ENCODE results near the gene CDH16. TPM values are rescaled to one million over a fixed set of nuclear protein-coding genes. Genes with fewer than 3 reads are reported as not detected.
"Not testable (repeated sequence)": the region's sequence is repeated elsewhere in the genome, so short reads cannot be mapped to it uniquely, and the experiment has no call there.

Gene CDH16, protein sequence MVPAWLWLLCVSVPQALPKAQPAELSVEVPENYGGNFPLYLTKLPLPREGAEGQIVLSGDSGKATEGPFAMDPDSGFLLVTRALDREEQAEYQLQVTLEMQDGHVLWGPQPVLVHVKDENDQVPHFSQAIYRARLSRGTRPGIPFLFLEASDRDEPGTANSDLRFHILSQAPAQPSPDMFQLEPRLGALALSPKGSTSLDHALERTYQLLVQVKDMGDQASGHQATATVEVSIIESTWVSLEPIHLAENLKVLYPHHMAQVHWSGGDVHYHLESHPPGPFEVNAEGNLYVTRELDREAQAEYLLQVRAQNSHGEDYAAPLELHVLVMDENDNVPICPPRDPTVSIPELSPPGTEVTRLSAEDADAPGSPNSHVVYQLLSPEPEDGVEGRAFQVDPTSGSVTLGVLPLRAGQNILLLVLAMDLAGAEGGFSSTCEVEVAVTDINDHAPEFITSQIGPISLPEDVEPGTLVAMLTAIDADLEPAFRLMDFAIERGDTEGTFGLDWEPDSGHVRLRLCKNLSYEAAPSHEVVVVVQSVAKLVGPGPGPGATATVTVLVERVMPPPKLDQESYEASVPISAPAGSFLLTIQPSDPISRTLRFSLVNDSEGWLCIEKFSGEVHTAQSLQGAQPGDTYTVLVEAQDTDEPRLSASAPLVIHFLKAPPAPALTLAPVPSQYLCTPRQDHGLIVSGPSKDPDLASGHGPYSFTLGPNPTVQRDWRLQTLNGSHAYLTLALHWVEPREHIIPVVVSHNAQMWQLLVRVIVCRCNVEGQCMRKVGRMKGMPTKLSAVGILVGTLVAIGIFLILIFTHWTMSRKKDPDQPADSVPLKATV
- total RNA-seq: not detected

DNA sequence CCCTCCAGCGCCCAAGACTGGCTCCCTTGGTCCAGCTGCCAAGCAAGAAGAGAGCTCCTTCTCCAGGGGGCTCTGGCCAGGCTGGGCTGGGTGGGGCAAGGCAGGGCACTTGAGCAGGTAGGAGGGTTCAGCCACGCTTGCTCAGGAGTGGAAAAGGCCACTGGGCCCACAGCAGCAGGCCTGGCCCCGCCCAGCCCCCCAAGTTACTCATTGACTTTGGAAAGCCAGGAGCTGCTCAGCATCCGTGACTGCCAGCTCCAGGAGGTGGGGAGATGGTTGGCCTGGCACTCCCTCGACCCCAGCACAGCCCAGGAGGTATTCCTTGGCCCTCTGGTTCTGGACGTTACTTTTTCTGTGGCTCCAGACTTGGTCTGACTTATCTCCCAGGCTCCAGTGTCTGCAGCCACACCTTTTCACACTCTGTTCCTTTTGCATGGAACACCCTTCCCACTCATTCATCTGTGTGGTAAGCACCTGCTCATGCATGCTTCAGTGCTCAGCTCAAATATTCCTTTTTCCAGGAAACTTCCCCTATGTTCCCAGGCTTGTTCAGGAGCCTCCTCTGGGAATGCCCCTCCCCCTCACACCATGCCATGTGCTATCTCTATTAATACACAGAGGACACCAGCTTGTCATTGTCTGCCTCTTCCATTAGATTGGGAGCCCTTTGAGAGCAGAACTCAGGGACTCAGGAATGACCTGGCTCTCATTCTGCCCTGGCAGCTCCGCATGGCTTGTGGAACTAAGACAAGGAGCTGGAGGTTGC lies at the start of gene CDH16:
Gene CDH16 (minus strand): TSS at position 83 of the 766 bp plus-strand sequence. CDS start 820 bp downstream, outside the sequence.
- intact Hi-C loops (cut with micrococcal nuclease): no loop called here
- Mint-ChIP-seq H3K27ac (no peak within 1 kb of the TSS), H3K27me3 (ENCODE audit: low read depth) (peaks cover 10% of the 10 kb centered on the region), H3K4me3 (no peak within 1 kb of the TSS), H3K36me3 (ENCODE audit: low read depth) (no peaks in the 10 kb centered on the region), H3K4me1 (ENCODE audit: low read depth) (no peaks in the 10 kb centered on the region), H3K9me3 (no peaks in the 10 kb centered on the region)
- no peak for DNase-seq
- CTCF ChIA-PET: interaction anchor here (1.8 kb wide), 1 partner anchor 24 kb away, joined by 6 read pairs; no protein-coding TSS in a partner anchor

DNA sequence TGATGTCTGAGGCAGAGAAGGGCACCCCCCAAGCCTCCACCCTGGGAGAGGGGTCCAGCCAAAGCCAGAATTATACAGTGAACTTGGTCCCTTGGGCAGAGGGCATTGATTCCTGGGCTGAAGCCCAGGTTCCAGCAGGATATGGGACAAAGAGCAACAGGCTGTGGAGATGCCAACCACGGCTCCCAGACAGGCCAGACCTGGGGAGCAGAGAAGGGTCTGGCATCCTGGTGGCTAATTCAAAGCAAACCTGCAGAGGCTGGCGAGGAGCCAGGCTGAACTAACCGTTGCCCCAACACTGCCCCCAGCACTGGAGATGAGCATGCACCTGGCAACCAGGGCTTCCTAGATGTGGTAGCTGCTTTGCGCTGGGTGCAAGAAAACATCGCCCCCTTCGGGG lies 45.4 kb upstream of the CDH16 start:
- intact Hi-C loops (cut with micrococcal nuclease): no loop called here
- H3K4me1 Mint-ChIP-seq (ENCODE audit: low read depth): peaks cover 12% of the 10 kb centered on the region
- no peak overlapping the region for H3K4me3 Mint-ChIP-seq
- H3K36me3 Mint-ChIP-seq (ENCODE audit: low read depth): no peaks in the 10 kb centered on the region
- H3K27me3 Mint-ChIP-seq (ENCODE audit: low read depth): no peaks in the 10 kb centered on the region
- DNase-seq: no peak
- no peaks in the 10 kb centered on the region for H3K9me3 Mint-ChIP-seq
- CTCF ChIA-PET: interaction anchor here (1.1 to 2.5 kb wide), 2 partner anchors 9 to 10 kb away, joined by 3 to 10 read pairs; no protein-coding TSS in a partner anchor
- no peak overlapping the region for H3K27ac Mint-ChIP-seq

DNA sequence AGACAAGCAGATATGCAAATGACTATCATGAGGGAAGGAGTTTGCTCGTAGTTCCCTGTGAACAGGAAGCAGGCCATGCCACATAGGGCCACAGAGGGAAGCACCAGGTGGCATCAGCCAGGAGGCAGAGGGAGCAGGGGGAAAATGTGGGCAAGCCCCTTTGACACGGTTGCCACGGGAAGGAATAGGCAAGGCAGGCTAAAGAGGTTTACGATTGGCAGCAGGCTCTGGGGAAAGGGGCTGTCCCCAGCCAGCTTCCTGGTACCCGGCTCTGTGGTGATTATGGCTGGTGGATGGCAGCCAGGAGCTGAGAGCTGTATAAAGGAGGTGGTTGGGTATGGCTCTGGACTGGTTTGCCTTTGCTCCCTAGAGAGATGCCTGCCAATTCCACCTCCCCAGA lies 43.2 kb upstream of the CDH16 start:
- CTCF ChIA-PET: interaction anchor here (0.6 to 2.5 kb wide), 8 partner anchors 8 to 1367 kb away, joined by 3 to 11 read pairs (median 4); no protein-coding TSS in a partner anchor
- peak; percentile 53 for DNase-seq
- Mint-ChIP-seq H3K27ac (no peak overlapping the region), H3K4me3 (no peak overlapping the region), H3K9me3 (no peaks in the 10 kb centered on the region), H3K4me1 (ENCODE audit: low read depth) (peaks cover 19% of the 10 kb centered on the region), H3K36me3 (ENCODE audit: low read depth) (no peaks in the 10 kb centered on the region), H3K27me3 (ENCODE audit: low read depth) (no peaks in the 10 kb centered on the region)
- intact Hi-C loops (cut with micrococcal nuclease): no loop called here

DNA sequence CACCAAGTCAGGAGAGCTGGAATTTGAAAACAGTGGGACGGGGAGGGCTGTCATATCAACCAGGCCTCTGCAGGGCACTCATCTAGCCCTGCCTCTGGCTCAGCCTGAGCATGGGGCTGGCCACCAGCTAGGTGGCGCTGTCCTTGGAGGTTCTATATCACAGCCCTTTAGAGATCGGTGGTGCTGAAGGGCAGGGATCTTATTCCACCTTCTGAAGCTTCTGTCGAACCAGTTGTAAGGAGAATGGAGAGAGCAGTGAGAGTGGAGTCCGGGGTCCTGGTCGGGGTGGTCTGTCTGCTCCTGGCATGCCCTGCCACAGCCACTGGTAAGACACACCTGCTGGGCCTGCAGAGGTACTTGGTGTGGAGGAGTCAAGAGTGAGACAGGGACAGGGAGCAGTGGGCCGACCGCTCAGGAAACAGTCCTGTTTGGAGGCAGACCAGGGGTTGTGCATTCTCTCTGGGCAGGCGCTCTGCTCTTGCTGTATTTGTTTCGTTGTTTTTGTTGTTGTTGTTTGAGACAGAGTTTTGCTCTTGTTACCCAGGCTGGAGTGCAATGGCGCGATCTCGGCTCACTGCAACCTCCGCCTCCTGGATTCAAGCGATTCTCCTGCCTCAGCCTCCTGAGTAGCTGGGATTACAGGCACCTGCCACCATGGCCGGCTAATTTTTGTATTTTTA lies 42.5 kb upstream of the CDH16 start, which contains the start of gene CES3:
Gene CES3 (plus strand): TSS at position 202 of the 680 bp plus-strand sequence. CDS start 42 bp downstream, at position 244.
- H3K4me1 Mint-ChIP-seq (ENCODE audit: low read depth): peaks cover 19% of the 10 kb centered on the region
- no peaks in the 10 kb centered on the region for H3K36me3 Mint-ChIP-seq (ENCODE audit: low read depth)
- peak; percentile 77 for DNase-seq
- no peak within 1 kb of the TSS for H3K4me3 Mint-ChIP-seq
- no peak within 1 kb of the TSS for H3K27ac Mint-ChIP-seq
- CTCF ChIA-PET: interaction anchor here (0.6 to 1.7 kb wide), 13 partner anchors 9 to 409 kb away, joined by 3 to 11 read pairs (median 3); no protein-coding TSS in a partner anchor
- intact Hi-C loops (cut with micrococcal nuclease): no loop called here
- H3K9me3 Mint-ChIP-seq: no peaks in the 10 kb centered on the region
- no peaks in the 10 kb centered on the region for H3K27me3 Mint-ChIP-seq (ENCODE audit: low read depth)

DNA sequence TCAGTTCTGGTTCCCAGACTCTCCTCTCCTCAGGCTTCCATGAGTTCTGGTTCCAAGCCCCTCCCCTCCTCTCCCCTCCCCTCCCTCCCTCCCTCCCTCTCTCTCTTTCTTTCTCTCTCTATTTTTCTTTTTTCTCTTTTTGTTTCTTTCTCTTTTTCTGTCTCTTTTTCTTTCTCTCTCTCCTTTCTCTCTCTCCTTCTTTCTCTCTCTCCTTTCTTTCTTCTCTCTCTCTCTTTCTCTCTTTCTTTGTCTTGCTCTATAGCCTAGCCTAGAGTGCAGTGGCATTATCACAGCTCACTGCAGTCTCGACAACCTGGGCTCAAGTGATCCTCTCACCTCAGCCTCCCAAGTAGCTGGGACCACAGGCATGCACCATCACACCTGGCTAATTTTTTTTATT lies 41.6 kb upstream of the CDH16 start:
- no peak overlapping the region for H3K4me3 Mint-ChIP-seq
- H3K36me3 Mint-ChIP-seq (ENCODE audit: low read depth): no peaks in the 10 kb centered on the region
- H3K9me3 Mint-ChIP-seq: no peaks in the 10 kb centered on the region
- no peak overlapping the region for H3K27ac Mint-ChIP-seq
- intact Hi-C loops (cut with micrococcal nuclease): no loop called here
- CTCF ChIA-PET: interaction anchor here (0.7 to 3.1 kb wide), 12 partner anchors 8 to 437 kb away, joined by 3 to 13 read pairs (median 3); partner anchors contain the start of genes FBXL8 and TRADD
- DNase-seq: no peak
- H3K4me1 Mint-ChIP-seq (ENCODE audit: low read depth): peaks cover 19% of the 10 kb centered on the region
- no peaks in the 10 kb centered on the region for H3K27me3 Mint-ChIP-seq (ENCODE audit: low read depth)

DNA sequence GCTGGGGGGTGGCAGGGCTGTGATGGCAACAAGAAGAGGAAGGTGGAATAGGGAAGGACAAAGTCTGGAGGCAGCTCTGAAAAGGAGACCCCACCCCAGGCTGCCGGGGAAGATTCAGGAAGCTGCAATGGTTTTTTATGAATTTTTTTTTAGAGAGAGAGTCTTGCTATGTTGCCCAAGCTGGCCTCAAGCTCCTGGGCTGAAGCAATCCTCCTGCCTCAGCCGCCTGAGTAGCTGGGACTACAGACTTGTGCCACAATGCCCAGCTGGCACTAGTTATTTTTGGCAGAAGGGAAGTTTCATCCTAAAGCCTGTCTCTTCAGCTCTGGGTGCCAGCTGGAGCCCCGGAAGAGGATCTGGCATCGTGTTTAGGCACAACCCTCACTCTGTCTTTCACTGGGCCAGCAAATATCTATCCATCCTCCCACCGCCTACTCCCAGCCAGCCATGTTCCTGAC lies 41.0 kb upstream of the CDH16 start:
- intact Hi-C loops (cut with micrococcal nuclease): loop anchor here (10.0 kb wide), 1 partner anchor 455 kb away; the partner anchor contains the start of gene ZDHHC1
- CTCF ChIA-PET: interaction anchor here (0.6 to 3.1 kb wide), 8 partner anchors 10 to 437 kb away, joined by 3 to 13 read pairs (median 3); partner anchors contain the start of genes FBXL8, MATCAP1 and TRADD
- Mint-ChIP-seq H3K27ac (no peak overlapping the region), H3K4me1 (ENCODE audit: low read depth) (peaks cover 19% of the 10 kb centered on the region), H3K4me3 (no peak overlapping the region), H3K36me3 (ENCODE audit: low read depth) (no peaks in the 10 kb centered on the region), H3K27me3 (ENCODE audit: low read depth) (no peaks in the 10 kb centered on the region), H3K9me3 (no peaks in the 10 kb centered on the region)
- DNase-seq: no peak

DNA sequence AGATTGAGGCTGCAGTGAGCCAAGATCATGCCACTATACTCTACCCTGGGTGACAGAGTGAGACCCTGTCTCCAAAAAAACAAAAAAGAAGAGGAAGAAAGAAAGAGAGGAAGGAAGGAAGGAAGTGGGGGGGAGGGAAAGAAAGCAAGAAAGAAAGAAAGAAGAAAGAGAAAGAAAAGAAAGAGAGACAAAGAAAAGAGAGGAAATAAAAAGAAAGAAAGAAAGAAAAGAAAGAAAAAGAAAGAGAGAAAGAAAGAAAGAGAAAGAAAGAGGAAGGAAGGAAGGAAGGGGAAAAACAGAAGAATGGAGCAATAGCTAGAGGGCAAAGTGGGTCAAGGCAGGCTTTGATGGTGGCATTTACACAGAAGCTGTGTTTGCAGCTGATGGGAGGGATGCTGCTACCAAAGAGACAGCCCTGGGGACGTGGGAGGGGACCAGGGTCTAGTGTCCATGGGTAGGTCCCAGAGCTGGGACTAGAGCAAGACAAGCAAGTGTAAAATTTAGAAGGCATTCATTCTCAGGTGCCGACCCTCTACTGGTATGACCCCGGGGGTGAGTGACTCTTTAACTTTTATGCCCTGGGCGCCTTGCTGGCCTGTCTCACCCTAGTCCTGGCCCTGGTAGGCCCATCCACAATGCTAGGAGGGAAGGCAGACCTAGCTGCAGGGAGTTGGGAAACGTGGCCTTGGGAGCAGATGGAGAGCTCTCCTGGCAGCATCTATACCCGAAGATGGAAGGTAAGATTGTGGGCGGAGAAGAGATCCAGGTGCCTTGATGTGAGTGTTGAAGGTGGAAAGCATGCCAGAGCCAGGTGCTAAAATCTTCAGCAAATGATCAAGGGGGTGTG lies 40.4 kb upstream of the CDH16 start:
- CTCF ChIA-PET: interaction anchor here (0.6 to 3.1 kb wide), 12 partner anchors 9 to 224 kb away, joined by 3 to 13 read pairs (median 4); partner anchors contain the start of genes FBXL8 and MATCAP1
- DNase-seq: no peak
- Mint-ChIP-seq H3K27me3 (ENCODE audit: low read depth) (no peaks in the 10 kb centered on the region), H3K27ac (no peak overlapping the region), H3K36me3 (ENCODE audit: low read depth) (no peaks in the 10 kb centered on the region), H3K4me3 (no peak overlapping the region), H3K9me3 (no peaks in the 10 kb centered on the region), H3K4me1 (ENCODE audit: low read depth) (peaks cover 19% of the 10 kb centered on the region)
- intact Hi-C loops (cut with micrococcal nuclease): loop anchor here (10.0 kb wide), 1 partner anchor 456 kb away; the partner anchor contains the start of gene ZDHHC1

DNA sequence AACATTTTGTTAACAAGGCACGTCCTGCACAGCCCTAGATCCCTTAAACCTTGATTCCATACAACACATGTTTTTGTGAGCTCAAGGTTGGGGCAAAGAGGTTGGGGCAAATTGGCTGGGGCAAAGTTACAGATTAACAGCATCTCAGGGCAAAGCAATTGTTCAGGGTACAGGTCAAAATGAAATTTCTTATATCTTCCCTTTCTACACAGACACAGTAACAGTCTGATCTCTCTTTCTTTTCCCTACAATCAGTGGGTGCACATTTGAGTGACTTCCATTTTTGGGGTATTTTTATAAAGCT lies 37.4 kb upstream of the CDH16 start:
- intact Hi-C loops (cut with micrococcal nuclease): loop anchor here (10.0 kb wide), 1 partner anchor 459 kb away; the partner anchor contains the start of gene ZDHHC1
- CTCF ChIA-PET: interaction anchor here (0.6 to 2.1 kb wide), 4 partner anchors 16 to 198 kb away, joined by 3 to 5 read pairs (median 4); partner anchors contain the start of gene B3GNT9
- peaks cover 12% of the 10 kb centered on the region for H3K4me1 Mint-ChIP-seq (ENCODE audit: low read depth)
- H3K27me3 Mint-ChIP-seq (ENCODE audit: low read depth): peaks cover 14% of the 10 kb centered on the region
- DNase-seq; H3K9me3 Mint-ChIP-seq; H3K4me3 Mint-ChIP-seq; H3K36me3 Mint-ChIP-seq (ENCODE audit: low read depth); H3K27ac Mint-ChIP-seq: not testable (repeated sequence)

DNA sequence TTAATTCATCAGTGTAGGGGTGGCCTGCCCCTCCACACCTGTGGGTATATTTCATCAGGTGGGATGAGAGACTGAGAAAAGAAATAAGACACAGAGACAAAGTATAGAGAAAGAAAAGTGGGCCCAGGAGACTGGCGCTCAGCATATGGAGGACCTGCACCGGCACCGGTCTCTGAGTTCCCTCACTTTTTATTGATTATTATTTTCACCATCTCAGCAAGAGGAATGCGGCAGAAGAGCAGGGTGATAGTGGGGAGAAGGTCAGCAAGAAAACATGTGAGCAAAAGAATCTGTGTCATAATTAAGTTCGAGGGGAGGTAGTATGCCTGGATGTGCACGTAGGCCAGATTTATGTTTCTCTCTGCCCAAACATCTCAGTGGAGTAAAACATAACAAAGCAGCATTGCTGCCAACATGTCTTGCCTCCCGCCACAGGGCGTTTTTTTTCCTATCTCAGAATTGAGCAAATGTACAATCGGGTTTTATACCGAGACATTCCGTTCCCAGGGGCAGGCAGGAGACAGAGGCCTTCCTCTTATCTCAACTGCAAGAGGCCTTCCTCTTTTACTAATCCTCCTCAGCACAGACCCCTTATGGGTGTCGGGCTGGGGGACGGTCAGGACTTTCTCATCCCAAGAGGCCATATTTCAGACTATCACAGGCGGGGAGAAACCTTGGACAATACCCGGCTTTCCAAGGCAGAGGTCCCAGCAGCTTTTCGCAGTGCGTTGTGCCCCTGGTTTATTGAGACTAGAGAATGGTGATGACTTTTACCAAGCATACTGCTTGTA lies 36.9 kb upstream of the CDH16 start:
- Mint-ChIP-seq H3K27me3 (ENCODE audit: low read depth) (peaks cover 15% of the 10 kb centered on the region), H3K4me1 (ENCODE audit: low read depth) (peaks cover 13% of the 10 kb centered on the region)
- not testable (repeated sequence) for H3K27ac Mint-ChIP-seq; H3K9me3 Mint-ChIP-seq; H3K4me3 Mint-ChIP-seq; H3K36me3 Mint-ChIP-seq (ENCODE audit: low read depth); DNase-seq
- intact Hi-C loops (cut with micrococcal nuclease): loop anchor here (2.0 to 10.0 kb wide), 3 partner anchors 61 to 459 kb away; partner anchors contain the start of genes PLEKHG4 and ZDHHC1
- CTCF ChIA-PET: interaction anchor here (0.6 to 2.1 kb wide), 3 partner anchors 16 to 198 kb away, joined by 3 to 5 read pairs (median 4); no protein-coding TSS in a partner anchor

Data from activated naive CD4-positive, alpha-beta T cell treated with anti-CD3 and anti-CD28 coated beads for 36 hours (primary cell).